ENCODE measurements around the gene FLYWCH2.
A peak's percentile ranks its signal among the peaks of the same experiment; 100 is the strongest.

Gene FLYWCH2

GRCh38 chr16:2838928-2839327 lies 44.1 kb upstream of the FLYWCH2 start:
- Mint-ChIP-seq H3K4me1 (peaks cover 5% of the 10 kb centered on the region), H3K4me3 (no peak overlapping the region), H3K9me3 (no peaks in the 10 kb centered on the region), H3K27me3 (ENCODE audit: low read depth, poor library complexity) (peaks cover 62% of the 10 kb centered on the region), H3K27ac (no peak overlapping the region), H3K36me3 (ENCODE audit: low read depth) (no peaks in the 10 kb centered on the region)
- DNase-seq, result peak; percentile 80
- TF ChIP-seq CTCF (IDR thresholded peaks at IDR 0.05), result peak; percentile 87

GRCh38 chr16:2839650-2840450 lies 43.2 kb upstream of the FLYWCH2 start:
- TF ChIP-seq CTCF (IDR thresholded peaks at IDR 0.05), result no peak
- peaks cover 5% of the 10 kb centered on the region for H3K4me1 Mint-ChIP-seq
- H3K27ac Mint-ChIP-seq, result no peak overlapping the region
- H3K9me3 Mint-ChIP-seq, result no peaks in the 10 kb centered on the region
- no peak overlapping the region for H3K4me3 Mint-ChIP-seq
- DNase-seq, result no peak
- no peaks in the 10 kb centered on the region for H3K36me3 Mint-ChIP-seq (ENCODE audit: low read depth)
- H3K27me3 Mint-ChIP-seq (ENCODE audit: low read depth, poor library complexity), result peaks cover 63% of the 10 kb centered on the region

- Mint-ChIP-seq H3K9me3 (no peaks in the 10 kb centered on the region), H3K4me1 (peaks cover 5% of the 10 kb centered on the region), H3K27ac (no peak overlapping the region), H3K36me3 (ENCODE audit: low read depth) (no peaks in the 10 kb centered on the region), H3K4me3 (no peak overlapping the region), H3K27me3 (ENCODE audit: low read depth, poor library complexity) (peaks cover 65% of the 10 kb centered on the region)
- DNase-seq, result no peak
- no peak for TF ChIP-seq CTCF (IDR thresholded peaks at IDR 0.05)
These were observed 42.1 kb upstream of the FLYWCH2 start for GRCh38 chr16:2840914-2841313.

GRCh38 chr16:2841606-2842339 lies 41.2 kb upstream of the FLYWCH2 start:
- Mint-ChIP-seq H3K9me3 (no peaks in the 10 kb centered on the region), H3K27me3 (ENCODE audit: low read depth, poor library complexity) (peaks cover 68% of the 10 kb centered on the region), H3K36me3 (ENCODE audit: low read depth) (no peaks in the 10 kb centered on the region), H3K4me3 (no peak overlapping the region), H3K4me1 (peaks cover 4% of the 10 kb centered on the region), H3K27ac (no peak overlapping the region)
- no peak for TF ChIP-seq CTCF (IDR thresholded peaks at IDR 0.05)
- DNase-seq, result no peak

GRCh38 chr16:2842340-2843000 lies 40.5 kb upstream of the FLYWCH2 start:
- TF ChIP-seq CTCF (IDR thresholded peaks at IDR 0.05), result peak; percentile 34
- Mint-ChIP-seq H3K27ac (no peak overlapping the region), H3K27me3 (ENCODE audit: low read depth, poor library complexity) (peaks cover 66% of the 10 kb centered on the region), H3K4me1 (no peaks in the 10 kb centered on the region), H3K36me3 (ENCODE audit: low read depth) (no peaks in the 10 kb centered on the region), H3K9me3 (no peaks in the 10 kb centered on the region), H3K4me3 (no peak overlapping the region)
- DNase-seq, result peak; percentile 59
